ENCODE measurements around the gene TLNRD1.

Gene TLNRD1

DNA sequence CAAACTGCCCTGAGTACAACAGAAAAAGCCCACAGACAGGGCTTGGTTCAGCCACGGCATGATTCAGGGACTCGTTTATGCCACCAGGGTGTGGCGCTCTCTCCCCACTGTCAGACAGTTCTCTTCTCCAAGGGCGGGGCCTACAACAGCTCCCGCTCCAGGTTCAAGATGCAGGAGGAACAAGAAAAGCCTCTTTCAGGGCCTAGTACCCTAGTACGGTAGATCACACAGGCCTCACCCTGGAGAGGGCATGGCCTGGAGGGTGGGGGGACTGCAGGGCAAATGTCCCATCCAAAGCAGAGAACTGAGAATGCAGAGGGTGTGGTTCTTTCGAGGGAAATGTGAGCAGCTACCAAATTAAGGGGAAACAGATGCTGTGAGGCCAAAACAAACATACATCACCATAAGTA, 23.1 kb upstream of the TLNRD1 start:
- Histone ChIP-seq H3K4me3 (replicated peaks; ENCODE audit: insufficient read depth, low read length) (no peak overlapping the region), H3K27ac (replicated peaks) (no peak overlapping the region), H3K27me3 (ENCODE audit: insufficient read depth, poor library complexity, severe bottlenecking) (no peaks in the 10 kb centered on the region)
- TF ChIP-seq POLR2AphosphoS5 (IDR thresholded peaks at IDR 0.05; ENCODE audit: low read depth) = no peak
- TF ChIP-seq SPI1 (IDR thresholded peaks at IDR 0.05; ENCODE audit: borderline replicate concordance, low read depth) = no peak
- TF ChIP-seq, protein P1, sequence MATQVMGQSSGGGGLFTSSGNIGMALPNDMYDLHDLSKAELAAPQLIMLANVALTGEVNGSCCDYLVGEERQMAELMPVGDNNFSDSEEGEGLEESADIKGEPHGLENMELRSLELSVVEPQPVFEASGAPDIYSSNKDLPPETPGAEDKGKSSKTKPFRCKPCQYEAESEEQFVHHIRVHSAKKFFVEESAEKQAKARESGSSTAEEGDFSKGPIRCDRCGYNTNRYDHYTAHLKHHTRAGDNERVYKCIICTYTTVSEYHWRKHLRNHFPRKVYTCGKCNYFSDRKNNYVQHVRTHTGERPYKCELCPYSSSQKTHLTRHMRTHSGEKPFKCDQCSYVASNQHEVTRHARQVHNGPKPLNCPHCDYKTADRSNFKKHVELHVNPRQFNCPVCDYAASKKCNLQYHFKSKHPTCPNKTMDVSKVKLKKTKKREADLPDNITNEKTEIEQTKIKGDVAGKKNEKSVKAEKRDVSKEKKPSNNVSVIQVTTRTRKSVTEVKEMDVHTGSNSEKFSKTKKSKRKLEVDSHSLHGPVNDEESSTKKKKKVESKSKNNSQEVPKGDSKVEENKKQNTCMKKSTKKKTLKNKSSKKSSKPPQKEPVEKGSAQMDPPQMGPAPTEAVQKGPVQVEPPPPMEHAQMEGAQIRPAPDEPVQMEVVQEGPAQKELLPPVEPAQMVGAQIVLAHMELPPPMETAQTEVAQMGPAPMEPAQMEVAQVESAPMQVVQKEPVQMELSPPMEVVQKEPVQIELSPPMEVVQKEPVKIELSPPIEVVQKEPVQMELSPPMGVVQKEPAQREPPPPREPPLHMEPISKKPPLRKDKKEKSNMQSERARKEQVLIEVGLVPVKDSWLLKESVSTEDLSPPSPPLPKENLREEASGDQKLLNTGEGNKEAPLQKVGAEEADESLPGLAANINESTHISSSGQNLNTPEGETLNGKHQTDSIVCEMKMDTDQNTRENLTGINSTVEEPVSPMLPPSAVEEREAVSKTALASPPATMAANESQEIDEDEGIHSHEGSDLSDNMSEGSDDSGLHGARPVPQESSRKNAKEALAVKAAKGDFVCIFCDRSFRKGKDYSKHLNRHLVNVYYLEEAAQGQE (IDR thresholded peaks at IDR 0.05; ENCODE audit: insufficient replicate concordance, low read depth) = no peak
- no peak for TF ChIP-seq GABPA (IDR thresholded peaks at IDR 0.05; ENCODE audit: low read depth)
- TF ChIP-seq, protein P2, sequence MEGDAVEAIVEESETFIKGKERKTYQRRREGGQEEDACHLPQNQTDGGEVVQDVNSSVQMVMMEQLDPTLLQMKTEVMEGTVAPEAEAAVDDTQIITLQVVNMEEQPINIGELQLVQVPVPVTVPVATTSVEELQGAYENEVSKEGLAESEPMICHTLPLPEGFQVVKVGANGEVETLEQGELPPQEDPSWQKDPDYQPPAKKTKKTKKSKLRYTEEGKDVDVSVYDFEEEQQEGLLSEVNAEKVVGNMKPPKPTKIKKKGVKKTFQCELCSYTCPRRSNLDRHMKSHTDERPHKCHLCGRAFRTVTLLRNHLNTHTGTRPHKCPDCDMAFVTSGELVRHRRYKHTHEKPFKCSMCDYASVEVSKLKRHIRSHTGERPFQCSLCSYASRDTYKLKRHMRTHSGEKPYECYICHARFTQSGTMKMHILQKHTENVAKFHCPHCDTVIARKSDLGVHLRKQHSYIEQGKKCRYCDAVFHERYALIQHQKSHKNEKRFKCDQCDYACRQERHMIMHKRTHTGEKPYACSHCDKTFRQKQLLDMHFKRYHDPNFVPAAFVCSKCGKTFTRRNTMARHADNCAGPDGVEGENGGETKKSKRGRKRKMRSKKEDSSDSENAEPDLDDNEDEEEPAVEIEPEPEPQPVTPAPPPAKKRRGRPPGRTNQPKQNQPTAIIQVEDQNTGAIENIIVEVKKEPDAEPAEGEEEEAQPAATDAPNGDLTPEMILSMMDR (IDR thresholded peaks at IDR 0.05; ENCODE audit: insufficient read depth, low read length) = no peak
- DNase-seq (ENCODE audit: low read depth in 1 of 2, low spot score in 1 of 2) = peak; percentile 38 to 64

DNA sequence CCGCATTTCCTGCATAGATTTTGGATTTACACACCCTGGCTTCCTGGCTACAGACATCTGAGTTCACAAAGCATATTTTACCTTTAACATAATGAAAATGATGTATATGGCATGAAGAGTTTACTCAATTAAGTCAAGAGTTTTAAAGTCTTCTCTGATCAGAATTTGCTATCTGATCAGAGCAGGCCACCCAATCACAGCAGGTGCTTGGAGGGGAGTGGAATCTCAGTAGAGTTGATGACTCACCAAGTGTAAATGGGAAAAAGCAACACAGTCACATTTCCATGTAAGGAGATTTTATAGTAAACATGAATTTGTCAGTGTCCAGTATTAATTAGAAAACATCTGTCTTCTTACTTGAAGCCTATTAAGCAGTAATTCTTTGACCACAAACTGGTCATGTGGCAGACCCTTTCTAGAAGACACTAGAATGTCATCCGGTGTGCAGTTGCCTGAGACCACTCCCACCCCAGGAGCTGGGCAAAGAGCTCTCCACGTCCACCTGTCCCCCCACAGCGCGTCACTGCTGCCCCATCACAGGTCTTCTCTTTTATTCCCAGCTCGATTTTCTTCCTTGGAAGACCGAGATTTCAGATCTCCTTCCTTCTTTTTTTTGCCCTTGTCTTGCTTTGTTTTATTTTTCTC, 21.9 kb upstream of the TLNRD1 start:
- Histone ChIP-seq H3K27ac (replicated peaks) (no peak overlapping the region), H3K27me3 (ENCODE audit: insufficient read depth, poor library complexity, severe bottlenecking) (no peaks in the 10 kb centered on the region), H3K4me3 (replicated peaks; ENCODE audit: insufficient read depth, low read length) (no peak overlapping the region)
- TF ChIP-seq SPI1 (IDR thresholded peaks at IDR 0.05; ENCODE audit: borderline replicate concordance, low read depth) = no peak
- TF ChIP-seq, protein P2 (IDR thresholded peaks at IDR 0.05; ENCODE audit: insufficient read depth, low read length) = no peak
- TF ChIP-seq POLR2AphosphoS5 (IDR thresholded peaks at IDR 0.05; ENCODE audit: low read depth) = no peak
- TF ChIP-seq, protein P1 (IDR thresholded peaks at IDR 0.05; ENCODE audit: insufficient replicate concordance, low read depth) = no peak
- no peak for TF ChIP-seq GABPA (IDR thresholded peaks at IDR 0.05; ENCODE audit: low read depth)
- no peak for DNase-seq (ENCODE audit: low read depth in 1 of 2, low spot score in 1 of 2)

DNA sequence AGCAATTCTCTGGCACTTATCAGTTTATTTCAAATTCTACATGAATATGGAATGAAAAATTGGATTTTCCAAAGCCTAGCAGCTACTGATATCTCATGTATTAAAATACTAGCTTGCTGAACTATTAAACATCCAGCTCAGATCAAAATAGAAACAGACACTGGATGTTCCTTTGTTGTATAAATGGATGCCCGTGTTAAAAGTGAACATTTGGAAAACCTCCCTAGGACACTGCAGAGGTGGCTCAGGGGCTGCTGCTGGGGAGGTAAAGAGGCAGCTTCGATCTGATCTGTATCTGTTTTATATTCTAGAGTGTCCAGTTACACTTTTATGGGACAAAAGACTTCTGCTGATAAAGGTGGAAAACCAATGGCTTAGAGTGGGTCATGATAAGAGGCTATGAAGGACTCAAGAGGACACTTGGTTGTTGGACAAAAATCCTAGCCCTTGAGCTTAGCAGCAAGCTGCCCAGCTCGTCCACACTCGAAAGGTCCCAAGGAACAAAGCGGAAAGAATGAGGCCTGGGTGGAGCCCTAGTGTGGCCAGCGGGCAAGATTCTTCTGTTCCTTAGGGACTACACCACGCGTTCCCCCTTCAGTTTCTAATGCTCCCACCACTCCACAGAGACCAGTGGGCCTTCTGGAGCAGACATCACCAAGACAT, 21.1 kb upstream of the TLNRD1 start:
- Histone ChIP-seq H3K27ac (replicated peaks) (no peak overlapping the region), H3K27me3 (ENCODE audit: insufficient read depth, poor library complexity, severe bottlenecking) (no peaks in the 10 kb centered on the region), H3K4me3 (replicated peaks; ENCODE audit: insufficient read depth, low read length) (no peak overlapping the region)
- no peak for DNase-seq (ENCODE audit: low read depth in 1 of 2, low spot score in 1 of 2)
- TF ChIP-seq, protein P2 (IDR thresholded peaks at IDR 0.05; ENCODE audit: insufficient read depth, low read length) = no peak
- TF ChIP-seq POLR2AphosphoS5 (IDR thresholded peaks at IDR 0.05; ENCODE audit: low read depth) (no peak), GABPA (IDR thresholded peaks at IDR 0.05; ENCODE audit: low read depth) (no peak), SPI1 (IDR thresholded peaks at IDR 0.05; ENCODE audit: borderline replicate concordance, low read depth) (no peak)
- TF ChIP-seq, protein P1 (IDR thresholded peaks at IDR 0.05; ENCODE audit: insufficient replicate concordance, low read depth) = no peak
